Stimulated activated CD8-positive, alpha-beta memory T cell treated with anti-CD3 and anti-CD28 coated beads, Interleukin-12 subunit alpha, Interleukin-12 subunit beta, amount 100 ng/mL, for 4 hours (primary cell): ENCODE results near the gene CEBPB.

ENCODE experiments used
- DNase-seq: peaks from one replicate; pipeline ENCODE4 v3.0.0-alpha.2; 2020; ENCODE audit warnings: low read depth

The CEBPB gene

GRCh38 chr20:50213531-50214106 lies 23.0 kb downstream of the CEBPB start:
- DNase-seq = no peak

- DNase-seq = no peak
Observed at GRCh38 chr20:50214226-50215024, 23.8 kb downstream of the CEBPB start.

- no peak for DNase-seq
Observed at GRCh38 chr20:50215101-50215690, 24.6 kb downstream of the CEBPB start.

- DNase-seq = no peak
Observed at GRCh38 chr20:50215926-50216325, 25.3 kb downstream of the CEBPB start.

- DNase-seq = no peak
Observed at GRCh38 chr20:50216543-50217206, 26.0 kb downstream of the CEBPB start.

GRCh38 chr20:50217207-50217949 lies 26.7 kb downstream of the CEBPB start:
- no peak for DNase-seq

GRCh38 chr20:50218987-50219435 lies 28.4 kb downstream of the CEBPB start:
- DNase-seq = no peak

- DNase-seq = no peak
Observed at GRCh38 chr20:50219600-50219999, 29.0 kb downstream of the CEBPB start.

- no peak for DNase-seq
Observed at GRCh38 chr20:50220093-50220893, 29.7 kb downstream of the CEBPB start.

- no peak for DNase-seq
Observed at GRCh38 chr20:50220894-50221365, 30.3 kb downstream of the CEBPB start.

GRCh38 chr20:50221501-50222308 lies 31.1 kb downstream of the CEBPB start:
- DNase-seq = no peak

- DNase-seq = no peak
Observed at GRCh38 chr20:50222309-50223038, 31.8 kb downstream of the CEBPB start.

GRCh38 chr20:50223039-50224005 lies 32.7 kb downstream of the CEBPB start:
- DNase-seq = no peak

- DNase-seq = no peak
Observed at GRCh38 chr20:50224052-50224451, 33.4 kb downstream of the CEBPB start.

- no peak for DNase-seq
Observed at GRCh38 chr20:50224531-50225255, 34.1 kb downstream of the CEBPB start.

GRCh38 chr20:50226093-50226974 lies 35.7 kb downstream of the CEBPB start:
- no peak for DNase-seq

GRCh38 chr20:50227506-50227905 lies 36.9 kb downstream of the CEBPB start:
- DNase-seq = no peak
